Lower leg skin (tissue), 4 donors: Measurements from ENCODE around the gene DLGAP1. TPM values are rescaled to one million over a fixed set of nuclear protein-coding genes. Genes with fewer than 3 reads are reported as not detected.
"Not testable (repeated sequence)": the region's sequence is repeated elsewhere in the genome, so short reads cannot be mapped to it uniquely, and the experiment has no call there.

Experiments
- DNase-seq, 2 donors: peaks; one replicate each; pipeline ENCODE4 v3.0.0-alpha.2; 2019; ENCODE audit warnings: low spot score in 2 of 2
- H3K4me3 ChIP-seq: fragments of 200-600 bp; sonication (generic); 2 replicates; pipeline ENCODE4 v1.5.1; 2017; ENCODE audit warnings: mild to moderate bottlenecking, low read depth; ENCODE audit not compliant: poor library complexity, severe bottlenecking
- CTCF ChIP-seq, 3 donors: fragments of 450-650 bp; IDR thresholded peaks; one replicate each; pipeline ENCODE4 v1.5.1; 2016; ENCODE audit warnings: antibody characterized with exemption in 3 of 3, mild to moderate bottlenecking in 3 of 3, moderate library complexity in 2 of 3
- POLR2A ChIP-seq, 2 donors: fragments of 450-650 bp; IDR thresholded peaks; one replicate each; pipeline ENCODE4 v1.6.1; 2016 to 2017; ENCODE audit warnings: antibody characterized with exemption in 2 of 2, mild to moderate bottlenecking in 1 of 2, moderate library complexity in 1 of 2
- WGBS, 2 donors: methylation state at CpG; one replicate each; pipeline ENCODE4 v1.1.5; 2018; 5-methylcytosine and 5-hydroxymethylcytosine counted together
- intact Hi-C: fragments of 100-400 bp; cut with DNase I; formaldehyde crosslinking; loops from one replicate; pipeline ENCODE4 v1.15.0; 2023; ENCODE audit warnings: low total_unique reads
- total RNA-seq, 4 donors: library from RNA; depleted of rRNA; stranded (reverse); fragments of >200 nt; gene quantifications; one replicate each; pipeline ENCODE4 v1.1.0, GENCODE V29; 2016

The DLGAP1 gene
- total RNA-seq, 4 donors from 2014 or later: 0.34 to 1.3 (median 0.82) TPM

GRCh38 chr18:3651266-3651665 lies 803.8 kb downstream of the DLGAP1 start:
- DNase-seq: no peak
- 82 to 83% methylated on average over 9 of the region's 9 CpGs for WGBS, 2 donors
- H3K4me3 ChIP-seq: no peak overlapping the region
- intact Hi-C loops: no loop called here
- TF ChIP-seq POLR2A (IDR thresholded peaks at IDR 0.05) (no peak), CTCF (IDR thresholded peaks at IDR 0.05) (no peak)

- 43 to 47% methylated on average over 9 of the region's 9 CpGs for WGBS, 2 donors
- DNase-seq, intact Hi-C loops, H3K4me3 ChIP-seq: not testable (repeated sequence)
These were observed 804.5 kb downstream of the DLGAP1 start for GRCh38 chr18:3650521-3651042.

GRCh38 chr18:3649633-3650426 lies 805.3 kb downstream of the DLGAP1 start:
- WGBS, 2 donors: 71 to 81% methylated on average over 8 of the region's 8 CpGs
- intact Hi-C loops: no loop called here
- no peak overlapping the region for H3K4me3 ChIP-seq
- TF ChIP-seq POLR2A (IDR thresholded peaks at IDR 0.05) (no peak), CTCF (IDR thresholded peaks at IDR 0.05) (no peak)
- DNase-seq: no peak

- no peak for TF ChIP-seq POLR2A (IDR thresholded peaks at IDR 0.05)
- no peak for TF ChIP-seq CTCF (IDR thresholded peaks at IDR 0.05)
- no peak for DNase-seq
- WGBS, 2 donors: 80 to 83% methylated on average over 6 of the region's 6 CpGs
- H3K4me3 ChIP-seq: no peak overlapping the region
- intact Hi-C loops: no loop called here
These were observed 805.9 kb downstream of the DLGAP1 start for GRCh38 chr18:3649135-3649632.

GRCh38 chr18:3648641-3649040 lies 806.5 kb downstream of the DLGAP1 start:
- 42 to 48% methylated on average over 2 of the region's 2 CpGs for WGBS, 2 donors
- intact Hi-C loops: no loop called here
- TF ChIP-seq CTCF (IDR thresholded peaks at IDR 0.05) (no peak), POLR2A (IDR thresholded peaks at IDR 0.05) (no peak)
- no peak overlapping the region for H3K4me3 ChIP-seq
- no peak for DNase-seq

GRCh38 chr18:3648200-3648599 lies 806.9 kb downstream of the DLGAP1 start:
- H3K4me3 ChIP-seq: no peak overlapping the region
- no peak for DNase-seq
- TF ChIP-seq POLR2A (IDR thresholded peaks at IDR 0.05) (no peak), CTCF (IDR thresholded peaks at IDR 0.05) (no peak)
- intact Hi-C loops: no loop called here
- 86 to 88% methylated on average over 6 of the region's 6 CpGs for WGBS, 2 donors
